ENCODE data around the gene TAOK3. TPM values are rescaled to one million over a fixed set of nuclear protein-coding genes. Genes with fewer than 3 reads are reported as not detected.

The TAOK3 gene
- total and polyA plus RNA-seq, 2 of the 4 experiments (the other 2 are of a cell fraction), result 26.3 to 54.5 TPM

DNA sequence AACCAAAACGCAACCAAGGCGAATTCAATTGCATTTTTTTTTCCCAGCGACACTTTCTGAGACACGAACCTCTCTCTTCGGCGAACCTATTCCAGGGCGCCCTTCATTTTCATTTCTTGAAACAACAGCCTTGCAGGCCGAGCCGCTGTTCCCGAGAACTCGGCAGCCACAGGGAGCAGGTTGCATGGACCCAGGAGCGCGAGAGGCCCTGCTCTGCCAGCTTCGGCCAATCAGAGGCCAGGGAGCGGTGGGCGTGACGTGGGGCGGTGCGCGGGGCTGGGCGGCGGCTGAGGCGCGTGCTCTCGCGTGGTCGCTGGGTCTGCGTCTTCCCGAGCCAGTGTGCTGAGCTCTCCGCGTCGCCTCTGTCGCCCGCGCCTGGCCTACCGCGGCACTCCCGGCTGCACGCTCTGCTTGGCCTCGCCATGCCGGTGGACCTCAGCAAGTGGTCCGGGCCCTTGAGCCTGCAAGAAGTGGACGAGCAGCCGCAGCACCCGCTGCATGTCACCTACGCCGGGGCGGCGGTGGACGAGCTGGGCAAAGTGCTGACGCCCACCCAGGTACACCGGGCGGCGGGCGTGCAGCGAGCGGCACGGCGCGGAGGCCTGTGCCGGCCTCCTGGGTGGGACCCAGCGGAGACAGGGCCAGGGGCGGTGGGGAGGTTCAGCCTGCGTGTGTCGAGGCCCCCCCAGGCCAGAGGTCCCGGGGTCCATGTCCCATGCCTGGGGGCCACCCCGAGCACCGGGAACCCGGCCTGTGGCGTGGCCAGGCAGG, 236.7 kb downstream of the TAOK3 start, which contains the start of gene PEBP1:
Gene PEBP1 (plus strand): TSS at position 337 of the 771 bp plus-strand sequence. CDS start 86 bp downstream, at position 423.
- Histone ChIP-seq H3K9ac (ENCODE audit: low read depth, low read length) (peak within 1 kb of the TSS; percentile 84), H3K56ac (ENCODE audit: extremely low read depth, insufficient read depth, low read length) (peak within 1 kb of the TSS; percentile 57), H3K9me1 (ENCODE audit: insufficient read depth, low read length) (peaks cover 5% of the 10 kb centered on the region; the same call in 1 of the 2 replicates), H3K79me1 (ENCODE audit: low read depth in 1 of 2, low read length in 2 of 2) (peaks cover 11 to 37% of the 10 kb centered on the region in 2 experiments), H2BK20ac (ENCODE audit: low read depth, low read length) (no peak within 1 kb of the TSS), H3K36me3 (ENCODE audit: control insufficient read depth, insufficient read depth, low read length) (peaks cover 12% of the 10 kb centered on the region), H3K4me1 (ENCODE audit: control insufficient read depth, insufficient read depth, low read length) (peaks cover 2% of the 10 kb centered on the region; the same call in 1 of the 2 replicates), H2BK15ac (ENCODE audit: low read depth, low read length) (no peak within 1 kb of the TSS), H4K8ac (ENCODE audit: low read depth in 2 of 2, low read length in 2 of 2) (peak within 1 kb of the TSS in 1 of 2 experiments; percentile 76; a peak in 1 of 4 replicates), H4K91ac (ENCODE audit: insufficient read depth, low read depth, low read length) (peak within 1 kb of the TSS; percentile 51; the same call in 1 of the 2 replicates), H3K23ac (ENCODE audit: low read depth, low read length) (peak within 1 kb of the TSS; percentile 60), H3K4ac (ENCODE audit: low read depth, low read length) (peak within 1 kb of the TSS; percentile 58), H3K14ac (replicated peaks; ENCODE audit: low read depth, low read length) (peak within 1 kb of the TSS; percentile 48), H3K9me3 (ENCODE audit: control insufficient read depth, insufficient read depth, low read length) (no peaks in the 10 kb centered on the region), H3K18ac (ENCODE audit: low read depth, low read length) (no peak within 1 kb of the TSS), H2AFZ (replicated peaks; ENCODE audit: low read length, poor library complexity) (peak within 1 kb of the TSS; percentile 97), H3K27me3 (ENCODE audit: control insufficient read depth, insufficient read depth, low read length) (no peaks in the 10 kb centered on the region), H2AK9ac (replicated peaks; ENCODE audit: low read depth, low read length, poor library complexity) (peak within 1 kb of the TSS; percentile 95), H2BK5ac (ENCODE audit: low read depth, low read length, poor library complexity, severe bottlenecking) (peak within 1 kb of the TSS; percentile 51), H4K5ac (ENCODE audit: low read depth, low read length) (no peak within 1 kb of the TSS; the same call in 1 of the 2 replicates), H4K20me1 (ENCODE audit: insufficient read depth, low read length) (no peaks in the 10 kb centered on the region), H2AK5ac (ENCODE audit: low read depth, low read length) (peak within 1 kb of the TSS; percentile 72; the same call in 1 of the 2 replicates), H2BK120ac (ENCODE audit: low read depth, low read length) (no peak within 1 kb of the TSS), H3K27ac (ENCODE audit: insufficient read depth, low read length) (peak within 1 kb of the TSS; percentile 42), H3K4me3 (ENCODE audit: insufficient read depth, low read depth, low read length) (peak within 1 kb of the TSS; percentile 78), H3K4me2 (ENCODE audit: low read depth, low read length) (peak within 1 kb of the TSS; percentile 92)
- intact Hi-C loops (cut with micrococcal nuclease) (loop anchor here (2.0 to 5.0 kb wide), 3 partner anchors 74 to 1531 kb away; partner anchors contain the start of genes PRKAB1 and WSB2), in situ Hi-C loops (cut with MboI; ENCODE audit: low sequenced_read_pairs) (loop anchor here (25.0 kb wide), 1 partner anchor 274 kb away; no protein-coding TSS in a partner anchor), dilution Hi-C loops (cut with HindIII; ENCODE audit: low sequenced_read_pairs, unreplicated experiment) (no loop called here)
- whole genome bisulfite sequencing, 2 experiments (ENCODE audit: extremely low coverage in 2 of 2, insufficient read length in 1 of 2), result 1% methylated on average over 38 of the region's 70 CpGs; no CpG with 5 or more reads in 1 of the 2 experiments
- CTCF ChIA-PET, result interaction anchor here (0.6 to 0.8 kb wide), 3 partner anchors 72 to 240 kb away, joined by 3 to 4 read pairs (median 3); no protein-coding TSS in a partner anchor
- DNase-seq, result peak; percentile 84
- ATAC-seq (ENCODE audit: low read depth), result peak; percentile 99
- no TSS peak for BruUV-seq (replicated peaks)
- TF ChIP-seq, protein P1, sequence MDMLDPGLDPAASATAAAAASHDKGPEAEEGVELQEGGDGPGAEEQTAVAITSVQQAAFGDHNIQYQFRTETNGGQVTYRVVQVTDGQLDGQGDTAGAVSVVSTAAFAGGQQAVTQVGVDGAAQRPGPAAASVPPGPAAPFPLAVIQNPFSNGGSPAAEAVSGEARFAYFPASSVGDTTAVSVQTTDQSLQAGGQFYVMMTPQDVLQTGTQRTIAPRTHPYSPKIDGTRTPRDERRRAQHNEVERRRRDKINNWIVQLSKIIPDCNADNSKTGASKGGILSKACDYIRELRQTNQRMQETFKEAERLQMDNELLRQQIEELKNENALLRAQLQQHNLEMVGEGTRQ (IDR thresholded peaks at IDR 0.05; ENCODE audit: low read depth, low read length), result peak; percentile 63
- TF ChIP-seq POLR2A (IDR thresholded peaks at IDR 0.05; ENCODE audit: low read depth, low read length) (peak; percentile 67; the same call in 1 of the 2 replicates), MXI1 (IDR thresholded peaks at IDR 0.05; ENCODE audit: borderline replicate concordance, low read depth, low read length) (peak; percentile 95), MAFK (IDR thresholded peaks at IDR 0.05; ENCODE audit: low read depth, low read length) (no peak), MAZ (IDR thresholded peaks at IDR 0.05; ENCODE audit: borderline replicate concordance, low read depth, low read length) (peak; percentile 28; the same call in 1 of the 2 replicates)
- TF ChIP-seq, protein P2, sequence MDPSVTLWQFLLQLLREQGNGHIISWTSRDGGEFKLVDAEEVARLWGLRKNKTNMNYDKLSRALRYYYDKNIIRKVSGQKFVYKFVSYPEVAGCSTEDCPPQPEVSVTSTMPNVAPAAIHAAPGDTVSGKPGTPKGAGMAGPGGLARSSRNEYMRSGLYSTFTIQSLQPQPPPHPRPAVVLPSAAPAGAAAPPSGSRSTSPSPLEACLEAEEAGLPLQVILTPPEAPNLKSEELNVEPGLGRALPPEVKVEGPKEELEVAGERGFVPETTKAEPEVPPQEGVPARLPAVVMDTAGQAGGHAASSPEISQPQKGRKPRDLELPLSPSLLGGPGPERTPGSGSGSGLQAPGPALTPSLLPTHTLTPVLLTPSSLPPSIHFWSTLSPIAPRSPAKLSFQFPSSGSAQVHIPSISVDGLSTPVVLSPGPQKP (IDR thresholded peaks at IDR 0.05; ENCODE audit: borderline replicate concordance, low read depth, low read length), result no peak
- POLR2A ChIA-PET (ENCODE audit: unreplicated experiment), result interaction anchor here (0.6 kb wide), 2 partner anchors 73 to 1762 kb away, joined by 9 to 16 read pairs; no protein-coding TSS in a partner anchor
